HG03108 (cell line): ENCODE data around the gene FMN1.

Experiments used
- ATAC-seq: cut with Tn5 transposase; IDR thresholded peaks from one replicate; pipeline ENCODE4 v1.9.1; 2021; ENCODE audit warnings: moderate library complexity; ENCODE audit not compliant: unreplicated experiment

The FMN1 gene

DNA sequence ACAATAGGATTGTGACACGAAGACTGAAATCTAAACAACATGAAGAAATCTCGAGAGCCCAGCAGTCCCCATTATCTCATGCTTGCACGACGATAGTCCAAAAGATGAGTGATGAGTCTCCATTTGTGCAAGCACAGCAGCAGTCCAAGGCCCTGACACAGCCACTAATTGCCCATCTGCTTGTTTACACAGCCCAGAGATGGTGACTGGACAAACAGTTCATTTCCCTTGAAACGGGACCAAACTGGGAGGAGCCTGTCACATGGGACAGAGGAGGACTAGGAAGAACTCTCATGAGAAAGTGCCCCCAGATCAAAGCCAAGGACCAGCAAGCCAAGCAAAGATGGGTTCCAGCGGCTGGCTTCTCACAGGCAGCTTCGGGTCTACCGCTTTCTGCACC lies 355.7 kb downstream of the FMN1 start:
- ATAC-seq: no peak

- no peak for ATAC-seq
These were observed 356.2 kb downstream of the FMN1 start for GRCh38 chr15:32838338-32838737.

DNA sequence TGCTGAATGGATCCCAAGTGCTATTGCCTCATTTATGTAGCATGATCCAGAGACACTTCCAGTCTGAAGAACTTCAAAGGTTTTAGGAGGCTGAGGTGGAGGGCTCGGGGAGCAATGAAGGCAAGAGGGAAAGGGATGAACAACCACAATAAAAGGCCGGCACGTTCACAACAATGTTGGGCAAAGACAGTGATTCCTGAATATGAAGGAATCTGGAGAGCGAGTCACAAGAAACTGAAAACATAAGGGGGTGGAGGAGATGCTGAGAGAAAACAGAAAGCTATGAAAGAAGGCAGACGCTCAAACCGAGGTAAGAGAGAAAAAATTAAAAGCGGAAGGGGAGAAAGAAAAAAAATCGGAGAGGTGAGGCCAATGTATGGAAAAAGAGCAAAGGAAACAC lies 356.6 kb downstream of the FMN1 start:
- ATAC-seq: no peak

- peak; percentile 87 for ATAC-seq
These were observed 360.4 kb downstream of the FMN1 start for GRCh38 chr15:32834156-32834555.

GRCh38 chr15:32833379-32833821 lies 361.1 kb downstream of the FMN1 start:
- ATAC-seq: no peak

GRCh38 chr15:32831485-32831884 lies 363.0 kb downstream of the FMN1 start:
- ATAC-seq: no peak

GRCh38 chr15:32830241-32830640 lies 364.3 kb downstream of the FMN1 start:
- ATAC-seq: no peak

GRCh38 chr15:32829436-32829835 lies 365.1 kb downstream of the FMN1 start:
- ATAC-seq: no peak

DNA sequence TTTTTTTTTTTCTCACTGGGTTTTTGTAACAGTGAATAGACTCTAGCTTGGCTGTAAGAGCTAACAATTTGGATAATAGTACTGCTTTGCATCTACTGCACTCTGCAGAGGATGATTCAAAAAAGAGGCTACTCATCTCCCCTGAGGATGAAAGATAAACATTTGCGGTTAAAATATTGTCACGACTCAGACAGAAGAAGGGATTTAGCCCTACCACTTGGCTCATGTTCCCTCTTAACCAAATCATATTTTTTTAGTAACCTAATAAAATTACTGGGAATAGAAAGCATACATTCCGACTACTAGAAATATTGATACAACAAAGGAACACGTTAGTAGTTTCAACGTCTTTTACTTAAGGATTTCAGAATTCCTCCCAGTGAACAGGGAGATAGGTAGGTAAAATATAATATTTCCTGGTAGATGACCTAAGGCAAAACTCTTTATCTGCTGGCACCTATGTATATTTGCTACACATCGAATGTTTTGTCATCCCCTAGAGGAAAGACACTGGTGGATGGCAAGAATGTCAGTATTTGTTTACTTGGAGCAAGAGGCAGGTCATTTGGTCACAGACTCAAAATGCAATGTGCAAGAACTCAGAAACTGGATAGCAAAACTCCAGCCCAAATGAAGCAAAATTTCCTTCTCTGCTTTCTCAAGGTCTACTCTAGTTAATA lies 365.9 kb downstream of the FMN1 start:
- ATAC-seq: no peak

DNA sequence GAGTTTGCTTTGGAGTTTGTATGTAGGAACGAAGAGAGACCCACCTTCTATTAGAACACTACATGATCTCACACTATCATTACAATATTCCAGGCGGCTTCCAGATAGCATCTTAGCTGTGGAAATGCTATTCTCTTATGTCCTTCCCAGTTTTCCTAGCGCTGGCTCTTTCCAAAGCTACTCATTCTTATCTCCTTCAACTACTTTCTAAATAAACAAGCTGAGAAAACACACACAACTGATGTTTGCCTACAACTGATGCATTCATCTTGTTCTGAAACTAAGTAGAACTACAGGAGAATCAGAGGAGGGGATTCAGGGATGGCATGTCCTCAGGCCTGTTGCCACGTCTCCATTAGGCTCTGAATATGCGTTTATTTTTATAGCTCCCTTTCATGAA lies 367.8 kb downstream of the FMN1 start:
- ATAC-seq: no peak

GRCh38 chr15:32825219-32825618 lies 369.3 kb downstream of the FMN1 start:
- no peak for ATAC-seq

DNA sequence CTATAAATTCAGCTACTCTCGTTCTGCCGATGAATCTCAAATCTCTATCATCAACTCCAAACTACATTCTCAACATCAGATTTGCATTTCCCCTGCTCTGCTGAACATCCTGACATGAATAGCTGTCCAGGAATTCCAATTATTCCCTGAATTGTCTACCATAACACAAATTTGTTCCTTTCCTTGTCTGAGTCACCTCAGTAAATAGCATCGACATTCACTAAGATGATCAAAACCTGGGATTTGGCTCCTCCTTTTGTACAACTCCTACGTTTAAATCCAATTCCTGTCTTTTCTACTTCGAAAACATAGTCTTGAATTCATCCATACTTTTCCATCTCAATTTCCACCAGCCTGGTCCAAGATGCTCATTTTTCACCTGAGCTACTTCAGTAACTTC lies 369.7 kb downstream of the FMN1 start:
- ATAC-seq: no peak

DNA sequence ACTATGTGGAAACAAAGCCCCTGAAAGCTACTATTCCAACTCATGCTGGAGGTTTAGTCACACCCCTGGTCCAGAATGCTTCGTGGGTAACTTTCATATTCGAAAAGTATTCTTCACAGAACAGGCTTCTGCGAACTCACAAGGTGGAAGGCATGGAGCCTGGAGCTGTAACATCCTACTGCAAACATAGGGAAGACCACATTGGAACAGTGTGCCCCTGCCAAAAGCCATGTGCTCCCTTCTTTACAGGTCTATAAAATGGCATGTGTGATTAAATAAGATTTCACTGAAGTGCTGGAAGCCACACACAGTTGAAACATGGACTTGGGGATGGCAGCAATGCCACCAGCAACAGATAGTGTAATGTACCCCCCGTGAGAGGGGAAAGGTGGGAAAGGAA lies 370.8 kb downstream of the FMN1 start:
- no peak for ATAC-seq

DNA sequence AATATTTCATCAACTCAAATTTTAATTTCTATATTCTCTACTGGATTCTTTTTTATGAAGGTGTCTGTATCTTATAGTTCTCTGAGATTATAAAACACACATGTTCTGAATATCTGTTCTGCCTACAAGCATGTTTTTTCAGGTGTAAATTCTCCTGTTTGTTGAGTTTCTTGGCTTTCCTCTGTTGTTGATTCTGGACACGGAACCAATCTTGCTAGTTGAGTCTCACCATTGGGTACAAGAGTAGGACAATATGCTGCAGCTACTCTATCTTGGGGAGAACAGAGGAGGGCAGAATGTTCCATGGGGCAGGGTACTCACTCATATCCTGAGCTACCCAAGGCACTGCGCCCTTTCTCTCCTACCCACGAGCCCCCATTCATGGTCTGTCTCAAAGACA lies 371.8 kb downstream of the FMN1 start:
- no peak for ATAC-seq

DNA sequence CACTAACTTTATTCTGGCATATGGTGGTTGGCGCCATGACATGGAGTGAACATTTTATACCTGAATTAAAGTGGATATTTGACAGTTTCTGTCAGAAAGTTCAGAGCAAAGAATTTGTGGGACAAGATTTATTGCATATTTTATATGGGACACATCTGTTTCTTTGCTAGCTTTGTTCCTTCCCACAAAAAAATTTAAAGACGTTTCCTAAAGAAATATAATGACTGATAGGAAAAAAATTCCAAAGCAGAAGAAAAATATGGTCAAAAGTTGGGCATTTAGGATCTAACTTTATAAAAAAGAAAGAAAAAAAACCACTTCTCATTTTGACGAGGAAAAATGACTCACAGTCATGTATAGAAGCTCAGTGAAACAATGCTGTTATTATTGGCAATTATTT lies 375.1 kb downstream of the FMN1 start:
- no peak for ATAC-seq

GRCh38 chr15:32818758-32819447 lies 375.6 kb downstream of the FMN1 start:
- no peak for ATAC-seq

GRCh38 chr15:32817577-32817976 lies 376.9 kb downstream of the FMN1 start:
- ATAC-seq: no peak

DNA sequence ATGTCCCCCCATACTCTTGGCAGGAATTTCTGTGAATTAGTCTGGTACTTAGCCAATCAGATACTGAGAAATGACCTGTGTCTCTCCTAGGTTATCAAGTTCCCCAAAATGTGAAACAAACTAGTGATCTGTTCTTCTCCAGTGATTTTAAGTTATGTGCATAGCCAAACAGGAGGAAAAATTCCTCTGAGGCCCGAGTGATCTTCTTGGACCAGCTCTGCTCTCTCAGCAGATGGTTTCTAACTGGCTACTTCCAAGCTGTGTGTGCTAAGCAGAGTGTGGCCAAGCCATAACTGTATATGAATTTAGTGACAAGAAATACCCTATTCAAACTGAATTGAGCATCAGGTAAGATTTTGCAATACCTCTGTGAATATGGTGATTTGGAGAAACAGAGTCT lies 387.2 kb downstream of the FMN1 start:
- ATAC-seq: no peak

DNA sequence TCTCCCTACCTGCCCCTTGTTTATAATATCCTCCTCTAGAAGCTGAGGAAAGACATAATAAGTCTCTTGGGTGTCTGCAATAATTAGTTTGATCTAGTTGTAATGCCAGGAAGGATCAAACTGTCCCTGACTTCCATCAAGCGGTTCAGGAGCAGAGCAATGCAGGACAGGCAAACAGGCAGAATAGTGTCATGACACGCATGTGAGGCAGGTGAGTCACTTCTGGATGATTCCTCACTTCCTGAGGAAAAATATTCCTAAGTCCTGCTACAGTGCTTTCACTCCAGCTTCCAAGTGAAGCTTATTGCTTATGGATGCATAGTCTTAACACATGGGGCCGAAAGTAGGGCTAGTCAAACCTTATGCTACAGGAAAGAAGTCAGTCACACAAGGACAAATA lies 390.9 kb downstream of the FMN1 start:
- no peak for ATAC-seq

DNA sequence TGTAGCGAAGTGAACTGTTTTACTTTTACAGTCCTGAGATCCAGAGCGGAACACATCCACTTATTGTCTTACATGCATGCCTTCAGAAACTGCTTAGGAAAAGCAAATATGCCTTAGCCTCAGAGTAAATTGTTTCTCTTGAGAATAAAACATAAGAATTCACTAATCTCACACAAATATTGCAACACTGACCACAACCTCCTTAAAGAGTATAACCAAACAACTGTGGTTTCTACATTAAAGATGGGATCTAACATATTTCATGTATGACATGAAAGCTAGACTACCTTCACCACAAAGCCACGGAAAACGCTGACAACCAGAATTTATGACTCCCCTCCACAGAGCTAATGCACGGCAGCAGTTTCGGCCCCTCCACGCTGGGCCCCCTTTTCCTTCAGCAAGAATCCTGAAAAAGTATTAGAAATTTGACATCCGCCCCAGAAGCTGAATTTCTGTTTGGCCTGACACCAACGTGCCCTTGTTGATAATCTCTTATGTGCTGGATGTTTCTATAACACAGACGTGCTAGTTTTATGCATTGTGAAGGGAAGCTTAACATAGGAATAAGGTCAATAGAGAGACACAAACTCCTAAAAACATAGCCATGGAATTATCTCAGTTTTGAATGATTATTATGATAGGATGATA lies 392.1 kb downstream of the FMN1 start:
- no peak for ATAC-seq

DNA sequence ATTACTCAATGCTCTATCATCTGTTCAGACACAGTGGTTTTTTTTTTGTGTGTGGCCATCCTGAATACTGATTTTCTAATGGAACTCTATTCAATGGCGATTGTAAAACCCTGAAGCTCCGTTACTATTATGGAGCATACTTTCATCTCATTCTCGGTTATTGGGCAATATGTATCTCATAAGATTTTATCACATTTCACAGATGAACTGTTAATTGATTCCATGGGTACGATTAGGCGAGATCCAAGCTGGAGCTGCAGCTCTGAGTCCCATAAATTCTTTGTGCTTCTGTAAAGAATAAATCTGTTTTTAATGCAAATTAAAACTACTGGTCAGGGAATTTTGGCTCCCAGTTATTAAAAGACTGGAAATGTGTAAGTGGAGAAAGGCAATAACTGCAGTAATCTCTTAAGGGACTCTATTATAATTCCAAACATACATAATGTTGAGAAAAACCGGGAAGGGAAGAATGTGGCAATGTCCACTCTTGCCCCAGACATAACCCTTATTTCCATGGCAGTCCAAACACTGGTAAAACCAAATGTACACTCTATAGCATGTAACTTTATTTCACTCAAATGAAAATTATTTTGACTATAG lies 394.5 kb downstream of the FMN1 start:
- ATAC-seq: no peak

DNA sequence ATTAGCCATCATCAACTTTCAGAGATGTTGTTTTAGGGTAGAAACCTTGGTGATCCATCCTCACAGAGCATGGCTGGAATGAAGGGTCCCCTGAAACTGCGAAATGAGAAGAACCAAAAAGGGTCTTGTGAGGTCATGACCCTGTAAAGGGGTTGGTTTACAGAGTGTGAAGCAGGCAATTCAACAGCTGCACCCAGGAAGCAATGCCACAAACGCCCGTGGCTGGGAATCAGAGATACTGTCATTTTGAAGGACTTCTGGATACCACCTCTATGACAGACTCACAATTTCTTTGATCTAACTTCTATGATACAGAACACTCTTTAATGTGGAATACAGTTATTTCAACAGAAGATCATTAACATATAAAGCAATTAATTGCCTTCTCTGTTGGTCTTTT lies 397.7 kb downstream of the FMN1 start:
- no peak for ATAC-seq
